Activated gamma-delta T cell (primary cell): ENCODE results near the gene ANXA2.
"Not testable (repeated sequence)": the region's sequence is repeated elsewhere in the genome, so short reads cannot be mapped to it uniquely, and the experiment has no call there.

ENCODE experiments used
- DNase-seq: peaks from one replicate; lab custom pipeline; 2025; lab: John Stamatoyannopoulos, UW
- total RNA-seq, 2 donors: gene quantifications; one replicate each; lab custom pipeline; 2026; lab: John Stamatoyannopoulos, UW

Gene ANXA2
- 196 to 269 reads per million in 2 donors for total RNA-seq

DNA sequence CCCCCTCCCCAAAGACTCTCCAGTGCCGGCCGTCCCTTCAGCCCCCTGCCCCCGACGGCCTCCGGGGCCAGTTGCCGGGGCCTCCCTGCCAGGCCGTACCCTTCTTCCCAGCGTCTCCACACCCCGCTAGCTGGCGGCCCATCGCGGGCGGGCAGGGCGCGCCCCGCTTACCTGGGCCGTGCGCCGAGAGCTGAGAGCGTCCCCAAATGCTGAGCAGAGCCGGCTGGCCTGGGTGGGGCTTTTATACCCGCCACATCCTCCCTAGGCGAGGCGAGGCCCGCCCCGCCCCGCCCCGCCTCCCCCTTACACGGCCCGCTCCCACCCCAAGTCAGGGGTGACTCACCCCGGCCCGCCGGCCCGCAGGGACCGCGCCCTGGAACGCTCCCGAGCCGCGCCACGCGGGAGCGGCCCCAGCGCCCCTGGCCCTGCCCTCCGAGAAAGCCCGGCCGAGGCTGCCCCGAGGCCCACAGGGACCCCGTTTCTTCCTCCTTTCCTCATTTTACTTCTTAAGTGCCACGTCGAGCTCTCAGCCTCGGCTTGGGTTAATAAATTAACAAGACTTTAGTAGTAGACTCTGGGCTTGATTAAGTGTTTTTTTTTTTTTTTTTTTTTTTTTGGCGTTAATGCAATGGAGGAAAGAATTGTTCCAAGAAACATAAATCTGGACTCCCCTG lies at the start of gene ANXA2:
Gene ANXA2 (minus strand): TSS at position 215 of the 674 bp plus-strand sequence. CDS start 11,911 bp downstream, outside the sequence.
- DNase-seq: peak; percentile 78

DNA sequence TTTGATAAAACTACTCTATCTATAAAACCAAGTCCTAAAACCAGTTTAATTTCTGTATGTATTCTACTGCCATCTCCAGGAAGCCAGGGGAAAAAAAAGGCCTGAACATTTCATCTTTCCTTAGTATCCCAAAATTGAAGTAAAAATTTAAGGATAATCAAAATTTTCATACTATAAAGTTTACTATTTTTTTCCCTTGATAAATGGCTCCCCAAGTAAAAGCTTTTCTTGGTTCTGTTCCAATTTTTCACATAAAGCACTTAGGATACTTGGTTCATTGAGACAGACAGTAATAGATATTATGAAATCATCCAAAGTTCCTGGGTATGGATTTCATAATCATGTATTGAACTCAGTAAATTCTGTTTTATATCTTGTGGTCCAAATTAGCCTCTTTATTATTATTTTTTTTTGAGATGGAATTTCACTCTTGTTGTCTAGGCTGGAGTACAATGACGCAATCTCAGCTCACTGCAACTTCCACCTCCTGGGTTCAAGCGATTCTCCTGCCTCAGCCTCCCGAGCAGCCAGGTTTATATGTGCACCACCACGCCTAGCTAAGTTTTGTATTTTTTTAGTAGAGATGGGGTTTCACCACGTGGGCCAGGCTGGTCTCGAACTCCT lies 46.6 kb upstream of the ANXA2 start:
- DNase-seq: no peak

DNA sequence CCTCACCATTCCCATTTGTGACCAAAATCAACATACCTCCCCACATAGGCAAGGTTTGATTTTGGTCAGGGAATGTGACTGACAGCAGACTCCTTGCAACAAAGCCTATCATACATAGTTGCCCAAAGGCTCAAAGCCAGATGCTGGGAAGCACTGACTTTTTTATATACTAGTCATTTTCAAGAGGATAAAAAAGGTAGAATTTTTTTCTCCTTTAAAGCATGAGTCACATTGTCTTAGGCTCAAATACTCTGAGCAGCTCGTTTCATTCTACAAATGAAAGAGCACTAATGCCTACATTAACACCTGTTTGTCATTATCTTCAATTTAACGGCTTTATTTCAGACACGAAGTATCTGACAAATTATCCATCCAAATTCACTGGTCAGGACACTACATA lies 45.0 kb upstream of the ANXA2 start:
- no peak for DNase-seq

DNA sequence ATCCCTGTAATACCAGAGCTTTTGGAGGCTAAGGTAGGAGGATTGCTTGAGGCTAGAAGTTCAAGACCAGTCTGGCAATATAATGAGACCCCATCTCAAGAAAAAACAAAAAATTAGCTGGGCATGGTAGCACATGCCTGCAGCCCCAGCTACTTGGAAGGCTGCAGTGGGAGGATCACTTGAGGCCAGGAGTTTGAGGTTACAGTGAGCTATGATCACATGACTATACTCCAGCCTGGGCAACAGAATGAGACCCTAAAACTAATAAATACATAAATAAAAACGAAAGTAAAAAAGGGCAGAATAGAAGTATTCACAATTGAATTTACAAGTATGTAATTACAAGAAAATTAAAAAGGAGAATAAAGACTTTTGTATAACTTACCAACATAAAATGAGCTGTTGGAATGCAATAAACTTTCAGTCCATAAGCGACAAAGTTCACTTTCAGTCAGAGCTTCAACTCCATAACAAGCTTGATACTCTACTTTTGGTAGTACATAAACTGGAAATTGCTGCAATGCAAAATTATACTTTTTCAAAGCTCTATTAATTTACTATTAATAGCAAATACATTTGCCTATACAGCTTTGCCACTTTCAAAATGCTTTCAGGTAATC lies 44.4 kb upstream of the ANXA2 start:
- DNase-seq: no peak

DNA sequence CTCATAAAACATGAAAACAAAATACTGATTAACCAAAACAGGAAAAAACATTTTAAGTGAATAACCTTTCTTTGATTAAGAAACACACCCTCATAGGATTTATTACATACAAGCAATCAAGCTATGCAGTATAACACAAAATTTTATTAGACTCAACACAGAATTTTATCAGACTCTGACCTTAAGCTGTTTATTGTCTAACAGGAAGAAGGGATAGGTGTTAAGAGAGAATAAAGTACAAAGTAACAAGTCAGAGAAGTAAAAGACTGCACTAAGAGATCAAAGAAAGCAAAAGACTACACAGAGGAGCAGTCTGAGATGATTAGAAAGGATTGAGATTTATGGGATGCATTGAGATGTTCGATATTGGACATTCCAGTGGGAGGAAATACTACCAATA lies 43.5 kb upstream of the ANXA2 start:
- no peak for DNase-seq

DNA sequence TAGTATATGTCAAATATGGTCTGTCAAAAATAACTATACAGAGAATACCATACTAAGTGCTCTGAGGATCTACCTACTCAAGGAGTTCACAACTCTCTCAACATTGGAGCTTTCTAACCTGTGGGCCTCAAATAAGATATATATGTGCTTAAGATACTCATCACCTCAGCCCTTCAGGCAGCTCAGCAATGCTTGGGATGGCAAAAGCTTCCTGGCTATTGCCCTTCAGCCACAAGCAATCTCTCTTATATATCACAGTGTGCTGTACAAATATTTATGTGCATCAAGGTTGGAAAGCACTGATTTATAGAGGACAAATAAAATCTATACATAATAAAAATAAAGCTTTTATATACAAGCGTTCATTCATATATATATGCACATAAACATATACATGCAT lies 40.9 kb upstream of the ANXA2 start:
- DNase-seq: no peak

DNA sequence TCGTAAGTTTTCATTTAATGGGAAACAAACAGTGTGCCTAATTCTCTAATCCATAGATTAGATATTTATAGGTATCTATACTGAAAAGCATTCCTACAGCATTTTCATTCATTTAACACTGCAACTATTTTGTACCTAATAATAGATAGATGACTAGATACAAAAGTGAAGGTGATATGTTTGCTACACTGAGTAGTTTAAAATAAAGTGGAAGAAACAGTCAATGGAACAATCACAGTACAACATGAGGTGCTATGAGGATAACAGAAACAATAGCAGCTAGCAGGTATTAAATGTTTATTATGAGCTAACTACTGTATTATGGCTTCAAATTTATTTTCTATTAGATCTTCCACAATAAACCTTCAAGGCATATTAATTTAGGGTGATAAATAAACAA lies 31.1 kb upstream of the ANXA2 start:
- no peak for DNase-seq

DNA sequence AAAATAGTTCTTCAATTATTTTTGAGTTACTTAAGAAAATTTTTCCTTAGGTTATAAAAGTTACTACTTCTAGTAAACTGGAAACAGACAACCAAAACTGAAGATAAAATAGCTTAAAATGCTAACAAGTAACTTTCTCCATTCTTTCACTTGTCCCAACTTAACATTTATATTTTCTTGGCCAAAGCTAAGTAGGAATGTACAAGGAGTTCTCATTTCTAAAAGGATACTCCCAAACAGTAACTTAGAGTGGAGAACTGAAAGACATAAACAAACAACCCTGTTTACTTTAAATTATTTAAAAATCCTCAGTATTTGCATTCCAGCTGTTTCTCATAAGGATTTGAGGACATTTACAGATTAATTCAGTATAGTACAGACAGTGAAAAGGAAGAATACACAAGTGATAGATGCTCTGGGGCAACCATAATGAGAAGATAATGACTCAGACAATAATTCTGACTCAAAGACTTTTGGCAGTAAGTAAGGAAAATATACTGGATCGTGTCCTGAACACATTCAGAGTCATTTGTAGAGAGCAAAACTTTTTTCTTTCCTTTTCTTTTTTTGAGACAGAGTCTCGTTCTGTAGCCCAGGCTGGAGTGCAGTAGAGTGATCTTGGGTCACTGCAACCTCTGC lies 29.2 kb upstream of the ANXA2 start:
- DNase-seq: no peak

DNA sequence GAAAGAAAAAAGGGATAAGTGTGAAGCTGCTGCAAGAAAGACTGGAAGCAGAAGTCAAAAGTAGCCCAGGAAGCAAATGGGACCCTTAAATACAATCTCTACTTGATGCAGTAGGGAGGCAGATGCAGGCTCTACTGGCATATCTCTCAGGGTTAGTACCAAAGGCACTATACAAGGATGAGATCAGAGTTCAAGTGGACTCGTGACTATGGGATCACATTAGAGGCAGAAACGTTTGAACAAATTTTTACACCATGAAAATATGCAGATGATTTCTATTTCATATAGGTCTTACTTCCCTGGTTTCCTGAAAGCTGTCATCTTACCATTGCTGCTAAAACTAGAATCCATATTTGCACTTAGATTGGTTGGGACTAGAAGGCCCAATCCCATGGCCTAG lies 27.7 kb upstream of the ANXA2 start:
- no peak for DNase-seq

DNA sequence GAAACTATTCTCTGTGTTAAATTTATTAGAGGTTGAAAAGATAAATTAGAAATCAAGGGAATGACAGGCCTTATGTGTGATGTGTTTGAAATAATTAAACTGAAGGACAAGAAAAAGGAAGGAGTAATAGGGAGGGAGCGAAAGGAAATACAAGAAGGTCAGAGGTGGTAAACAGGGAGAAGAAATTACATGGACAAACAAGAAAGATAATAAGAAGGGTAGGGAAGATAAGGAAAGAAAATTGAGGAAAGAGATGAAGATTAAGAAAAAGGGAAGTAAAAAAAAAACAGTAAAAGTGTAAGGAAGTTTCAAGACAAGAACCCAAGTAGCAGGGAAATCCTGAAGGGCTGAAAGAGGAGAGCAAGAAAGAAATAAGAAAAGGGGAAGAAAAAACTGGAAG lies 26.2 kb upstream of the ANXA2 start:
- DNase-seq: no peak

DNA sequence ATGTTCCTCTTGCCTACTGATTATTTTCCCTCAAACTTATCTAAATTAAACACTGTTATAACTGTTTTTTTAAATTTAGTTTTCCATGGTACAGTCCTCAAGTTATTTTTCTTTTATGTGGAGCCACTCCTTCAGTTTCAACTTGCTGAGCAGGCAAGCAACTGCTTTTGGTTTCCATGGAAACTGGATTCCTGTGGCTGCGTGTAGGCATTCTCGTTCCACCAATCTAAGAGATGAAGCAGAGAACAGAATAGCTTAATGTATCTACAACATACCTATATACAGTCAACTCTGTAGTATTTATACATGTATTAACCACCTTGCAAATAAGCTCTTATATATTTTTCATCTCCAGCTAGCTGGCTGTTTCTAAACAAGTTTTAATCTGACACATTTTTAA lies 25.8 kb upstream of the ANXA2 start:
- DNase-seq: no peak

DNA sequence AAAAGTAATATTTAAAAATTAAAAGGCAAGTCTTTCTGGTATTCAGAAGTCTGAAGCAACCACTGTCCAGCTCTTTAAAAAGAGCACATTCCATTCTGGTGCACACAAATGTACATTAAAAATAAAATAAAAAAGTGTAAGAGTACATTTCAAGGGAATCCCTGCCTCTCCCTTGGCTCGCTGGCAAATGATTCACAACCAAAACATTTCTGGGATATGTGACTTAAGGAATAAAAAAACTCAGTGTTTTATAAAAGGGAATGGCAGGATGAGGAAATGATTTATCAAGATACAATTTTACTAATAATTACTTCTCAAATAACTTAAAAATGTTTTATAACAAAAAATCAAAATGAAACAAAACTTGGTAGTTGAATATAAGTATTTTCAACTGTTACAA lies 23.8 kb upstream of the ANXA2 start:
- no peak for DNase-seq

DNA sequence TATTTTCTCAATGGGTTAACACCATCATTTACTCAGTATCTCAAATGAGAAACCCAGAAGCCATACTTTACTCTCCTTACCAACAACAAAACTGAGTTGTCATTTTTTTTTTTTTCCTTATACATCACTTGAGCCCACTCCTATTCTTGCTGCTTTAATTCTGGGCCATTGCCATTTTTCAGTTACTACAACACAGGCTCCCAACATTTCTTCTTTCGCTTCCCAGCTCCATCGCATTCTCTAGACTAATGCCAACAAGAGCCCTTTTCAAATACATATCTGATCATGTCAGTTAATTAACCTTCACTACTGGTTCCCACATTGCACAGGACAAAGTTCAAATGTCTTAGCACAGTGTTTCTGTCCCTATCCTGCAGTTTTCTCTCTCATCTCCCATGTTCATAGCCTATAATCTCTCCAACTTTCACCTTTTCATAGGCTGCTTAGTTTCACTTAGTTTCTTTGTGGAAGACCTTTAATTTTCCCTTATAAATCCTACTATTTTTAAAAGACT lies 22.5 kb upstream of the ANXA2 start:
- no peak for DNase-seq

DNA sequence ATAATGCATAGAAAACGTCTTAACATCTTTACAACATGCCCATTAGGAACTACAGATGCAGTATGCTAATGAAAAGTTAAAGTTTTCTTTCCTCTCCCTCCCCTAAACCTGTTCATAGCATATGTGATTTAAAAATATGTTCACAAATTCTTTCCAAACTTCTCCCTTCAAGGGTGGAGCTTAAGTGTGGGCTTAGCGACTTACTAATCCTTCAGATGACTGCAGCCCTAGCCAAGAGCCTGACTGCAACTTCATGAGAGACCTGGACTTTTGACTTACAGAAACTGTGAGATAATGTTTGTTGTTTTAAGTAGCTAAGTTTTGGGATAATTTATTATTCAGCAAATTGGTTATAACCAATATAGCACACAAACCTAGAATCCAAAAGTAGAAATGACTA lies 22.0 kb upstream of the ANXA2 start:
- DNase-seq: no peak

DNA sequence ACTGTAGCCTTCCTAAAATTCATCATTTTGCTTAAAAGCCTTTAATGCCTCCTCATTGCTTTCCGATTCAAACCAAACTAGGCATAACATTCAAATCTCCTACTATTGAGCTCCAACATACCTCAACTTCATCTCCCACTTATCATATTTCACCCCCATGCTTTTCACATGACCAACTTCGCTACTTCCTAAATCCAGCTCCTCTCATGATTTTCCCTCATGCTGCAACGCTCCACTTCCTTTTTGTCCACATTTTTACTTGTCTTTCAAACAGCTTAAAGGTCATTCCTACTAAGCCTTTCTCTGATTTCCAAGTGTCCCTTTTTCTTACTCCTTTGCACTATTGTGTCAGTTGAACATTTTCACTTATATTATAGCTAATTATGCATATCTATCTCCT lies 20.3 kb upstream of the ANXA2 start:
- DNase-seq: no peak

DNA sequence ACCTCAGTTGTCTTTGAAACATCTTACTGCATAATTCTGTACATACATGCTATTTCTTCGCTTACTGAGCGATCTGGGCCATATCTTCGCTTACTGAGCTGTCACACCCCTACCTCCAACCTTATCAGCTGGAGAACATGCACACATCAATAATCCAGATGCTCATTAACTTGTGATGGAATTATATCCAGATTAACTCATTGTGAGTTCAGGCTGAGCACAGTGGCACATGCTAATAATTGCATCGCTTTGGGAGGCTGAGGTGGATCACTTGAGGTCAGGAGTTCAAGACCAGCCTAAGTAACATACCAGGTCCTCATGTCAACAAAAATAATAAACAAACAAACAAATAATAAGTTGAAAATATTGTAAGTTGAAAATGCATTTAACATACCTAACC lies 19.3 kb upstream of the ANXA2 start:
- no peak for DNase-seq

DNA sequence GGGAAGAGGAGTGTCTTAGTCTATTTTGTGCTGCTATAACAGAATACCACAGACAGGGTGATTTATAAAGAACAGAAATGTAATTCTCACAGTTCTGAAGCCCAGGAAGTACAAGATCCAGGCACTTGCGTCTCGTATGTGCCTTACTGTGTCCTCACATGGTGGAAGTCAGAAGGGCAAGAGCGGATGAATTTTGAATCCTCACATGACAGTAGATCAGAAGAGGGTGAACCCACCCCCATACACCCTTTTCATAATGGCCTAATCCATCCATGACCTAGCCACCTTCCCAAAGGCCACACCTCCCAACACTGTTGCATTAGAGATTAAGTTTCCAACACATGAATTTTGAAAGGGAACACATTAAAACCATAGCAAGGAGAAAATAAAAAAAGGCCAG lies 18.7 kb upstream of the ANXA2 start:
- DNase-seq: no peak

DNA sequence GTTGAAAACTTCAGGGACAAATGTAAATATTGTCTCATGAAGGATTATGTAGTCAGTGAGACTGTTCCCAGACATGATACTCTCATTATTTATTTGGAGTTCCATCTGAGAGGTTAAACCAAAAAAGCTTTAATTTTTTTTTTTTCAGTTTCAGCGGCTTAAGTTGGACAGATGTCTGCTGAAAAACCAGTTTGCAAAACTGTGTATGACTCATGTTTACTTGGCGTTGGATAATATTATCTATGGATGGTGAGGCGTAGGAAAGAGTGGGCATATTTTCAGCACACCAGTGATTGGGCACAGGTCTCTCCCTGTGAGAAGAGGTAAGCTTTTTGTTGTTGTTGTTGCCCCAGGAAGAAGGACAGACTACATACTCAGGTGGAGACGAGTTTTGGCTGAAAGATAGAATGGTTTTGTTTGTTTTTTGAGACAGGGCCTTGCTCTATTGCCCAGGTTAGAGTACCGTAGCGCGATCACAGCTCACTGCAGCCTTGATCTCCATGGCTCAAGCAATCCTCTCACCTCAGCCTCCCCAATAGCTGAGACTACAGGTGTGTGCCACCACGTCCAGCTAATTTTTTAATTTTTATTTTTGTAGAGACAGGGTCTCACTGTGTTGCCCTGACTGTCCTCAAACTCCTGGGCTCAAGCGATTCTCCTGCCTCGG lies 16.4 kb upstream of the ANXA2 start:
- DNase-seq: no peak

DNA sequence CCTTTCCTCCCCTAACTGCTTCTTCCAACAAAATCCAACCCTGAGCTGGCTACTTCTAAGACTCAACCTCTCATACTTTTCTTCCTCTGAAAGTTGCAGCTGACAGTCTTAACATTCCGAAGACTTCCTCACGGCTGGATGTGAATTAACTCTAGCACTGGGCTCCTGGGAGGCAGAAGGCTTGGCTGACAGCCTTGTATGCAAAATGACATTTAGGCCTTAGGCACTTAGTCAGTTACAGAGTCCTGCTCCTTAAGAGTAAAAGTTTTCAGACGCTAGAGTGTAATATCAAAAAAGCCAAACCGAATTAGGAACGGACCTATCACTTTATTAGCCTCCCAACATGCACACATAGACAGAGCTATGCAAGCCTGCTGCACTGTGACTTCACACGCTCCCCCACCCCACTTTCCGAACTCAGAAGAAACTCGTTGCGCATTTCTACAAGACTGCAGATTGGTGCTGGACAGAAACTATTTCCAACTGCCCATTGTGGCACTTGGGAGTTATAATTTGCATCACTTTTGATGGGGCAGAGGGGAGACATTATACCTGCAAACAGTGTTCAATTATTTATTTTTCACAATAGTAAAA lies 15.5 kb upstream of the ANXA2 start:
- no peak for DNase-seq

DNA sequence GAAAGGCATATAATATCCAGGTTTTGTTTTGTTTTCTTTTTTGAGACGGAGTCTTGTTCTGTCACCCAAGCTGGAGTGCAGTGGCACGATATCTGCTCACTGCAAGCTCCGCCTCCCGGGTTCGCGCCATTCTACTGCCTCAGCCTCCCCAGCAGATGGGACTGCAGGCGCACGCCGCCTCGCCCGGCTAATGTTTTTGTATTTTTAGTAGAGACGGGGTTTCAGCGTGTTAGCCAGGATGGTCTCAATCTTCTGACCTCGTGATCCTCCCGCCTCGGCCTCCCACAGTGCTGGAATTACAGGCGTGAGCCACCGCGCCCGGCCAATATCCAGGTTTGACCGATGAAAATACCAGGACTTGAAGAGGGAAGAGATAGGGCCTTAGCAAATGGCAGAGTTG lies 15.0 kb upstream of the ANXA2 start:
- DNase-seq: not testable (repeated sequence)

DNA sequence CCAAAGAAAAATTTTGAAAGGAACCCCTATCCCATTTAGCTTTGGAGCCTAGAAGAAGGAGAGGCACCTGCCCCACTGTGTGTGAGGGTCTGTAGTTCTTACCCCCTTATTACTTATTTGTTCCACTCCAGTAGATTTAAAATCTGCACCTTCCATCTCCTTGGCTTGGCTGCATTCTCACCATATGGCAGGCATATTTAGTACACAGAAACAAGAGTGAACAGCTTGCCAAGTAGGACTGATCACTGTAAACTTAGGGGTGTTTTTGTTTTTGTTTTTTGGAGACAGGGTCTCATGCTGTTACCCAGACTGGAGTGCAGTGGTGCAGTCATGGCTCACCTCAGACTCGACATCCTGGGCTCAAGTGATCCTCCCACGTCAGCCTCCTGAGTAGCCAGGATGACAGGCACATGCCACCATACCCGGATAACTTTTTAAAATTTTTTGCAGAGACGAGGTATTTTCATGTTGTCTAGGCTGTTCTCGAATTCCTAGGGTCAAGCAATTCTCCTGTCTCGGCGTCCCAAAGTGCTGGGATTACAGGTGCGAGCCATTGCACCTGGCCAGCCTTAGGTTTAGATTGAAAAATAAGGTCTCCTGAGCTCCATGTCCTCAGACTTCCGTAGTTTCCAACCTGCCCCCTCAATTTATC lies 14.1 kb upstream of the ANXA2 start:
- DNase-seq: no peak
